Upper lobe of right lung (tissue), 1 donor: Measurements from ENCODE around the gene SLC25A41. TPM values are rescaled to one million over a fixed set of nuclear protein-coding genes. Genes with fewer than 3 reads are reported as not detected.

ENCODE experiments used
- ATAC-seq: fragments of 200-7000 bp; cut with Tn5 transposase; one replicate; pipeline ENCODE4 v1.9.1; 2020; ENCODE audit warnings: mild to moderate bottlenecking, moderate library complexity
- DNase-seq: peaks from one replicate; pipeline ENCODE4 v3.0.0-alpha.2; 2020
- H3K27ac ChIP-seq: fragments of 200-600 bp; one replicate; pipeline ENCODE4 v1.8.0; 2022
- H3K27me3 ChIP-seq: fragments of 200-600 bp; one replicate; pipeline ENCODE4 v1.8.0; 2022; ENCODE audit warnings: mild to moderate bottlenecking
- H3K36me3 ChIP-seq: fragments of 200-600 bp; one replicate; pipeline ENCODE4 v1.8.0; 2022
- H3K4me1 ChIP-seq: fragments of 200-600 bp; one replicate; pipeline ENCODE4 v1.8.0; 2022
- H3K4me3 ChIP-seq: fragments of 200-600 bp; one replicate; pipeline ENCODE4 v1.8.0; 2022; ENCODE audit warnings: mild to moderate bottlenecking
- H3K9me3 ChIP-seq: fragments of 200-600 bp; one replicate; pipeline ENCODE4 v1.8.0; 2022
- CTCF ChIP-seq: fragments of 200-600 bp; IDR thresholded peaks from one replicate; pipeline ENCODE4 v1.8.0; 2022; ENCODE audit warnings: antibody characterized with exemption
- intact Hi-C: fragments of 100-400 bp; cut with DNase I; formaldehyde crosslinking; loops from one replicate; pipeline ENCODE4 v1.11.0; 2022
- total RNA-seq: library from RNA; stranded (reverse); fragmentation: NEBNext Ultra II Directional; extraction: Animal tissue kit (Norgen Biotek cat#: 25700); gene quantifications from one replicate; pipeline ENCODE4 v1.2.1, GENCODE V29; 2021
- donor health status: DM: no; HTN: yes; CAD: no; lungs with severe emphysema.

Gene SLC25A41
- total RNA-seq, 1 donor from 2014 or later = not detected

- H3K36me3 ChIP-seq = peaks cover 61% of the 10 kb centered on the region
These were observed 12.2 kb downstream of the SLC25A41 start for GRCh38 chr19:6421075-6422014.

GRCh38 chr19:6418562-6418932 lies 15.0 kb downstream of the SLC25A41 start:
- no peak for TF ChIP-seq CTCF
- Histone ChIP-seq H3K27ac (no peak overlapping the region), H3K4me1 (peaks cover 13% of the 10 kb centered on the region), H3K4me3 (no peak overlapping the region), H3K27me3 (no peaks in the 10 kb centered on the region), H3K9me3 (no peaks in the 10 kb centered on the region), H3K36me3 (peaks cover 86% of the 10 kb centered on the region)
- intact Hi-C loops = no loop called here
- no peak for DNase-seq
- no peak for ATAC-seq

More at GRCh38 chr19:6421075-6422014, 12.2 kb downstream of the SLC25A41 start:
- no peak for TF ChIP-seq CTCF
- no peaks in the 10 kb centered on the region for H3K9me3 ChIP-seq
- intact Hi-C loops = no loop called here
- DNase-seq (no peak), ATAC-seq (no peak)
- H3K27me3 ChIP-seq = no peaks in the 10 kb centered on the region
- peaks cover 14% of the 10 kb centered on the region for H3K4me1 ChIP-seq
- H3K27ac ChIP-seq = no peak overlapping the region
- H3K4me3 ChIP-seq = no peak overlapping the region

GRCh38 chr19:6417713-6418561 lies 15.6 kb downstream of the SLC25A41 start:
- peaks cover 7% of the 10 kb centered on the region for H3K4me1 ChIP-seq
- peak; percentile 50 for ATAC-seq
- DNase-seq = no peak
- H3K36me3 ChIP-seq = peaks cover 86% of the 10 kb centered on the region
- intact Hi-C loops = no loop called here
- no peak overlapping the region for H3K4me3 ChIP-seq
- peak; percentile 31 for TF ChIP-seq CTCF
- no peaks in the 10 kb centered on the region for H3K27me3 ChIP-seq
- no peaks in the 10 kb centered on the region for H3K9me3 ChIP-seq
- H3K27ac ChIP-seq = no peak overlapping the region

- H3K36me3 ChIP-seq = peaks cover 80% of the 10 kb centered on the region
- peaks cover 3% of the 10 kb centered on the region for H3K4me1 ChIP-seq
- H3K27ac ChIP-seq = no peak overlapping the region
- no peaks in the 10 kb centered on the region for H3K9me3 ChIP-seq
- DNase-seq (no peak), ATAC-seq (no peak)
- intact Hi-C loops = no loop called here
- H3K4me3 ChIP-seq = no peak overlapping the region
- TF ChIP-seq CTCF = no peak
- H3K27me3 ChIP-seq = no peaks in the 10 kb centered on the region
These were observed 16.7 kb downstream of the SLC25A41 start for GRCh38 chr19:6416658-6417405.

GRCh38 chr19:6415591-6416190 lies 17.9 kb downstream of the SLC25A41 start:
- TF ChIP-seq CTCF = no peak
- no peak overlapping the region for H3K4me3 ChIP-seq
- no peaks in the 10 kb centered on the region for H3K9me3 ChIP-seq
- peaks cover 3% of the 10 kb centered on the region for H3K4me1 ChIP-seq
- DNase-seq = no peak
- no peak for ATAC-seq
- H3K27ac ChIP-seq = no peak overlapping the region
- intact Hi-C loops = no loop called here
- peaks cover 68% of the 10 kb centered on the region for H3K36me3 ChIP-seq
- no peaks in the 10 kb centered on the region for H3K27me3 ChIP-seq
